Measurements from ENCODE around the gene RNU7-1.

DNA sequence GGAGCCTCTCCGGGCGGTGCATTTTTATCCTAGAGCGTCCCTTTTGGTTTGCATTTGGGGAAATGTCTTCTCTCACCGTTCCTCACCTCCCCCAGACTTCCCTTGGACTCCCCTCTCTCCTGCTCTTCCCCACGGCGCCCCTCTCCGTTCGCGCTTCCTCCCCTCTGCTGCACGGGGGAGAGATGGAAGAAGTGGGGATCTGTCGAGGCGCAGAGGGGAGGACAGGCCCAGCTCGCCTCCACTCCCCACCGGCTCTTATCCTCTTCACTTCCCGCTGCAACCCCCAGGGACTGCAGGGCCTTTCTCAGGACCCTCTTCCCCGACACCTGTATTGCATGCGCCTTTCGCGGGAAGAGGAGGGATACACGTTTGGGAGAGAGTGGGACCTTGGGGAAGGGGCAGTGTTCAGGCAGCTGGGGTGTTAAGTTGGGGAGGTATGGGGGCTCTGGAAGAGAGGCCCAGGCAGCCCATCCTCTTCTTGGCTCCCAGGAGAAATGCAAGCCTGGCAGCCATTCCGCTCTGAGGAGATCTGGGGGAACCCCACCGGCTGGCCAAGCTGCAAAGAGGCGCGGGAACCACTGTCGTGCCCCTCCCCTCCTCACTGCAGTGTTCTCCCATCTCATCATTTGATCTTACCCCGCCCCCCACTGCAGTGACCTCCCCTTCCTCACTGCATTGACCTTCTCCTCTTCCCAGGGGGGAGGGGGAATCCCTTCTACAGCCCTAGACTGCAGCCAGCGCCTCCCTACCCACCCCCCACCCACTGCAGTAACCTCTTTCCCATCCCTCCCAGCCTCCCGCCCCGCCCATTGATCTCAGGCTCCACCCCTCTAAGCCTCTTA is 28.4 kb upstream of the RNU7-1 start:
- TF ChIP-seq, protein P1, sequence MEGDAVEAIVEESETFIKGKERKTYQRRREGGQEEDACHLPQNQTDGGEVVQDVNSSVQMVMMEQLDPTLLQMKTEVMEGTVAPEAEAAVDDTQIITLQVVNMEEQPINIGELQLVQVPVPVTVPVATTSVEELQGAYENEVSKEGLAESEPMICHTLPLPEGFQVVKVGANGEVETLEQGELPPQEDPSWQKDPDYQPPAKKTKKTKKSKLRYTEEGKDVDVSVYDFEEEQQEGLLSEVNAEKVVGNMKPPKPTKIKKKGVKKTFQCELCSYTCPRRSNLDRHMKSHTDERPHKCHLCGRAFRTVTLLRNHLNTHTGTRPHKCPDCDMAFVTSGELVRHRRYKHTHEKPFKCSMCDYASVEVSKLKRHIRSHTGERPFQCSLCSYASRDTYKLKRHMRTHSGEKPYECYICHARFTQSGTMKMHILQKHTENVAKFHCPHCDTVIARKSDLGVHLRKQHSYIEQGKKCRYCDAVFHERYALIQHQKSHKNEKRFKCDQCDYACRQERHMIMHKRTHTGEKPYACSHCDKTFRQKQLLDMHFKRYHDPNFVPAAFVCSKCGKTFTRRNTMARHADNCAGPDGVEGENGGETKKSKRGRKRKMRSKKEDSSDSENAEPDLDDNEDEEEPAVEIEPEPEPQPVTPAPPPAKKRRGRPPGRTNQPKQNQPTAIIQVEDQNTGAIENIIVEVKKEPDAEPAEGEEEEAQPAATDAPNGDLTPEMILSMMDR (conservative IDR thresholded peaks at IDR 0.05): no peak
- no peak for TF ChIP-seq ZFX (IDR thresholded peaks at IDR 0.05)
